Type B pancreatic cell (in vitro differentiated cells): Measurements from ENCODE around the gene HELB. TPM values are rescaled to one million over a fixed set of nuclear protein-coding genes. Genes with fewer than 3 reads are reported as not detected.

Experiments
- DNase-seq: peaks from one replicate; pipeline ENCODE4 v3.0.0; 2021; ENCODE audit warnings: mixed read lengths; ENCODE audit not compliant: unreplicated experiment; ENCODE audit errors: extremely low spot score
- H3K27ac Mint-ChIP-seq: 2 replicates; pipeline ENCODE4 v1.8.0; 2021; ENCODE audit warnings: mild to moderate bottlenecking, mixed read lengths
- H3K27me3 Mint-ChIP-seq: 2 replicates; pipeline ENCODE4 v1.8.0; 2021; ENCODE audit warnings: mixed read lengths
- H3K36me3 Mint-ChIP-seq: 2 replicates; pipeline ENCODE4 v1.8.0; 2021; ENCODE audit warnings: mixed read lengths
- H3K4me1 Mint-ChIP-seq: one replicate; pipeline ENCODE4 v1.8.0; 2021; ENCODE audit warnings: mixed read lengths; ENCODE audit not compliant: unreplicated experiment
- H3K4me3 Mint-ChIP-seq: 2 replicates; pipeline ENCODE4 v1.8.0; 2021; ENCODE audit warnings: mild to moderate bottlenecking, mixed read lengths
- H3K9me3 Mint-ChIP-seq: 2 replicates; pipeline ENCODE4 v1.8.0; 2021; ENCODE audit warnings: mixed read lengths
- CTCF ChIP-seq: fragments of 200-600 bp; sonication (generic); conservative IDR thresholded peaks from 2 replicates; pipeline ENCODE4 v1.5.0; 2021; ENCODE audit warnings: antibody characterized with exemption, mild to moderate bottlenecking
- total RNA-seq: library from RNA; stranded (reverse); gene quantifications from 2 replicates; pipeline ENCODE4 v1.2.1, GENCODE V29; 2021; ENCODE audit warnings: low replicate concordance

HELB gene
- total RNA-seq, 1 donor from 2014 or later, result 5.5 TPM

GRCh38 chr12:66351301-66351700, 49.0 kb downstream of the HELB start:
- Mint-ChIP-seq H3K4me1 (no peaks in the 10 kb centered on the region), H3K36me3 (peaks cover 8% of the 10 kb centered on the region), H3K9me3 (no peaks in the 10 kb centered on the region), H3K4me3 (no peak overlapping the region), H3K27ac (no peak overlapping the region), H3K27me3 (no peaks in the 10 kb centered on the region)
- DNase-seq, result no peak
- no peak for TF ChIP-seq CTCF

GRCh38 chr12:66352197-66352596, 49.9 kb downstream of the HELB start:
- TF ChIP-seq CTCF, result peak; percentile 64
- H3K27ac Mint-ChIP-seq, result no peak overlapping the region
- no peaks in the 10 kb centered on the region for H3K27me3 Mint-ChIP-seq
- H3K9me3 Mint-ChIP-seq, result no peaks in the 10 kb centered on the region
- H3K36me3 Mint-ChIP-seq, result peaks cover 8% of the 10 kb centered on the region
- no peak for DNase-seq
- no peaks in the 10 kb centered on the region for H3K4me1 Mint-ChIP-seq
- H3K4me3 Mint-ChIP-seq, result no peak overlapping the region

DNA sequence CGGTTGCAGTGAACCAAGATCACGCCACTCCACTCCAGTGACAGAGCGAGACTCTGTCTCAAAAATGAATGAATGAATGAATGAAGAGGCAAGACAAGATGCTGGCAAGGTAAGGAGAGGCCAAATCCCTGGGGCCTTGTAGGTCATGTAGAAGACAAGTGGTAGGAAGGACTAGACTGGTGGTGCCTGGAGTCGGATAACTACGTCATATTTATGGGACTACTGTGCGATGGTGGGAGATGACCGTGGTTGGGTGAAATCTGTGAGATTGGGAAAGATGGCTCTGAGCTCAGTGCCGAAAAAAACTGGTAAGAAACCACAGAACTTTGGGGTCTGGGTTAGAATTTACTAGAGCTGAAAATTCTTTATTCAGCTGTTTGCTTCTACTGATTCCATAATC, 50.6 kb downstream of the HELB start:
- TF ChIP-seq CTCF, result no peak
- Mint-ChIP-seq H3K36me3 (peaks cover 8% of the 10 kb centered on the region), H3K27me3 (no peaks in the 10 kb centered on the region), H3K9me3 (no peaks in the 10 kb centered on the region), H3K4me3 (no peak overlapping the region), H3K27ac (no peak overlapping the region), H3K4me1 (no peaks in the 10 kb centered on the region)
- DNase-seq, result no peak

DNA sequence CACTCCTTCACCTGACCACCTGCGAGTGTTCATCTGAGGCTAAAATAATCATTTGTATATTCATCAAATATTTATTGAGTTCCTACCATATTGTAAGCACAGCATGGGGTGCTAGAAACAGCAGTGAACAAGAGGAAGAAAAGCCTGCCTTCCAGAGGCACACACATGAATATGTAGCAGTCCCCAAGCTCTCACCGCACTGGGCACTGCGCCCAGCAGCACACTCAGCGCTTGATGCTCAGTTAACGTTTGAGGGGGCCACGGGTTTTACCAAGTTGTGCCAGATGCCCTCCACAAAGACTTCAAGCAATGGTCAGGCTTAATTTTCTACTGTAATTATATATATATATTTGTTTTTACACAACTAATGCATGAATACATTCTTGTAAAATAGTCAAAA, 52.0 kb downstream of the HELB start:
- no peak overlapping the region for H3K4me3 Mint-ChIP-seq
- no peak for DNase-seq
- H3K9me3 Mint-ChIP-seq, result no peaks in the 10 kb centered on the region
- no peaks in the 10 kb centered on the region for H3K4me1 Mint-ChIP-seq
- H3K27me3 Mint-ChIP-seq, result no peaks in the 10 kb centered on the region
- peaks cover 8% of the 10 kb centered on the region for H3K36me3 Mint-ChIP-seq
- no peak overlapping the region for H3K27ac Mint-ChIP-seq
- no peak for TF ChIP-seq CTCF

DNA sequence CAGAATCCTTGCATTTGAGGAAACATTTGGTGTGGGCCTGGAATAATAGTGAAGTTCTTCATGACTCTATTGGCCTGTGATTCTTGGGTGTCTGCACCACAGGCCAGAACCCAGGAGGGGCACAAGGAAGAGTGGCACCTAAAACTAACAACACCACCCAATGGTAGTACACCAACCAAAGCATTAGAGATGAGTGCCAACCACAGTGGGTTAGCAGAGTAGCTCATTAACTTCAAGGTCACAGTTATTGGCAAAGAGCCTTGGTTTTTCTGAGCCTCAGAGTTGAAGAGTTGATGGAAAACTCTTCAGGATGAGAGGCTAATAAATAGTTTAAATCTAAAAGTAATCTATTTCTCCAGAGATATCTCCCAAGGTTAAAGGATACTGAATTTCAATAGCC, 57.0 kb downstream of the HELB start:
- Mint-ChIP-seq H3K27me3 (no peaks in the 10 kb centered on the region), H3K9me3 (no peaks in the 10 kb centered on the region), H3K36me3 (no peaks in the 10 kb centered on the region), H3K4me1 (no peaks in the 10 kb centered on the region), H3K4me3 (no peak overlapping the region), H3K27ac (no peak overlapping the region)
- TF ChIP-seq CTCF, result no peak
- DNase-seq, result no peak

DNA sequence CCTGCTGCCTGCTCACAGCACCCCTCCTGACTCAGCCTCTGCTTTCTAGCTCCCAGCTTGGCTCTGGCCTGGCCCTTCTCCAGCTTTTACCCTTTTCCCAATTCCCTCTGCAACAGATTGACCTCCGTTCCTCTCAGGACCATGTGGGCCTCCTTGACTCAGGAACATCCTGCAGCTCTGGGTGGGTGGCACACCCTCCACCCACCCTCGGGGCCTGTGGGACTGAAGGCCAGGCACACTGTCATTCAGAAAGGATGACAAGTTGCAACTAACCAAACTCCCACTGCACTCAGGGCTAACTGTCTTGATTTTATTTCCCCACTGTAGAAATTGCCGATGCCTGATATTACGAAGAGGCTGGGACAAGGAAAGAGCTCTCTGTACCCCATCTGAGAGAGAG, 59.4 kb downstream of the HELB start:
- H3K9me3 Mint-ChIP-seq, result no peaks in the 10 kb centered on the region
- DNase-seq, result no peak
- no peak overlapping the region for H3K27ac Mint-ChIP-seq
- H3K27me3 Mint-ChIP-seq, result no peaks in the 10 kb centered on the region
- H3K36me3 Mint-ChIP-seq, result no peaks in the 10 kb centered on the region
- no peaks in the 10 kb centered on the region for H3K4me1 Mint-ChIP-seq
- TF ChIP-seq CTCF, result no peak
- H3K4me3 Mint-ChIP-seq, result no peak overlapping the region
